Hippocampal formation (tissue), 2 donors: ENCODE data around the gene CACNA1I.
A peak's percentile ranks its signal among the peaks of the same experiment; 100 is the strongest.

ENCODE experiments used
- DNase-seq, 2 donors: peaks; one replicate each; lab custom pipeline; 2025; lab: John Stamatoyannopoulos, UW

Gene CACNA1I

DNA sequence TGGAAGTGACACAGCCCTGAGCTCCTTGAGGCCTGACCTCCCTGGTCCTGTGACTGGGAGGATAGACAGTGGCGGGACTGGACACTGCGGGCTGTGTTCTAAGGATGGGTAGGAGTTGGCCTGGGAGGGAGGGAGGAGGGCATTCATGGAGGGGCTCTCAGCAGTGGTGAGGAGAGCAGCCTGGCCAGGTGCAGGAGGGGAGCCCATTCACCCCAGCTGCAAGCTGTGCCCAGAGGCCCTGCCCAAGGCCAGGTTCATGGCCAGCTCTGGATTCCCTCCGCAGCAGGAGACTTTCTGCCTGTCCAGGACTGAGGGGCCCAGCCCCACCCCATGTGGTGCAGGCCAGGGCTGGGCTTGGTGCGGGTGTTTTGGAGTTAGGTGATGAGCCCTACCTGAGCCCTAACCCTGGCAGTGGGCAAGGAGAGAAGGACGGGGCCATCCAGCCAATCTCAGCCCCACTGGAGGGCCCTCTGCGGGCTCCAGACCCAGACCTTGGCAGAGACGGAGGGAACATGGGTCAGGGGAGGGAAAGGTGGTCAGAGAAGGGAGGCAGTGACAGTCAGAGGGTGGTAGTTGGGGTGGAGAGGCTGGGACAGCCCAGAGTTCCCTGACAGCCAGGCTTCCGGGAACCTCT lies 26.8 kb downstream of the CACNA1I start:
- DNase-seq: no peak

GRCh38 chr22:39598017-39598965 lies 27.7 kb downstream of the CACNA1I start:
- no peak for DNase-seq

- DNase-seq: no peak
Observed at GRCh38 chr22:39600491-39601179, 30.1 kb downstream of the CACNA1I start.

DNA sequence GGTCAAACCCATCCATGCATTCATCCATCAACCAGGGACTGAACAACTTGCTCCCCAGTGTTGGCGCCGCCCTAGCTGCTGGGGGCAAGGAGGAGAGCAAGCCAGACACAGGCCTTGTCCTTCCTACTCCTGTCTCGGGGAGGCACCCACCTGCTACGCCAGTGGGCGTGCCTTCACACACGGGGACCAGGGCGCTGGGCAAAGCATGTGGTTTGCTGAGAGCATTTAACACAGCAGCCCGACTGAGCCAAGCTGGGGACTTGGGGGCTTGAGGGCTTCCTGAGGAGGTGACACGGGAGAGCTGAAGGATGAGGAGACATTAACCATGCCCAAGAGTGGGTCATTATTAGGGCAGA lies 30.6 kb downstream of the CACNA1I start:
- no peak for DNase-seq

DNA sequence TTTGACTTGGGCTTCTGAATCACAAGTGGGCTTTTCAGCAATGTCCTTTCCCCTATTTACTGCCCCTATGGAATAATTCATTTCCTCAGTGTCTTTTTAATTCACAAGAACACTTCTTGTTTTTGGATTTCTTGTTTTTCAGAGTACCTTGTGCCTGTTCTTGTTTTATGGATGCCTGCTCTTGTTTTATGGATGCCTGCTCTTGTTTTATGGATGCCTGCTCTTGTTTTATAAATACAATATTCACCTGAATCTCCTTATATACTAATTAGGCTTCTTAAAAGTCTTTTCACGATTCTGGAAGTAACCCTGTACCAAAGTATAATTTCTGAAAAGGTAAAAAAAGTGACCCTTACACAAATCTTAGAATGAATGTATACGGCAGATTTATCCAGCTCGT lies 32.8 kb downstream of the CACNA1I start:
- no peak for DNase-seq

DNA sequence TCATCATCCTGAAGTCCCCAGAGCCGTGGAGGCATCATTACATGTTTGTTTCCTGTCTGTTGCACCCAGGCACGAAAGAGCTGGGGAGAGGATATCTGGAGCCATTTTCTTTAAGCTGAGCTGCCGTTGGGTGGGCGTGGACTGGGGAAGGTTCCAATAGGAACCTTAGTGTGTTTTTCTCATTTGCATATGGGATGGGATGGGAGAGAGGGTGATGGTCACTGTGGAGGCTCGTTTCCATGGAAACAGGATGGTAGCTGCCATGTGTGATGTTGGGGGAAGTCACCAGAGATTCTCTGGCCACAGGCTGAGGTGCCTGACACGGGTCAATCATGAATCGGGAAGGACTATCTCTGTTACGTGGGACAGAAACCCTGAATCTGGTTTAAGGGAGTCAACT lies 39.7 kb downstream of the CACNA1I start:
- DNase-seq: no peak

DNA sequence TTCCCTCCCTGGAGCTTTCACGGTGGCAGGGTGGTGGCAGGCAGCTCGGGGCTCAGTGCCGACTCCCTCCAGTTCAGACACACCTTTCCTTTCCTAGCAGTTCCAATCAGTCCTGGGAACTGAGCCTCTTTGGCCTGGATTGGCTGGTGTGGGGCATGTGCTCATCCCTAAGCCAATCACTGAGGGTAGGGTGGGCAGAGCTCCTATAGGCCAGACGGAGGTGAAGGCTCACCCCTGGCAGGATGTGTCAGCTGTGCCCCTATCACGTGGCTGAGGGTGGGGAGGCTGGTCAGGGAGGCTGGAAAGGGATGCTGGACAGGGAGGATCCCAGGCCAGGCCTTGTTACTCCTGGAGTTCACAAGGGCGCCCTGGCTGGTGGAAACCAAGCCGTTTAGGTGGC lies 40.2 kb downstream of the CACNA1I start:
- no peak for DNase-seq

GRCh38 chr22:39611360-39611759 lies 40.8 kb downstream of the CACNA1I start:
- DNase-seq: no peak

GRCh38 chr22:39612811-39613548 lies 42.4 kb downstream of the CACNA1I start:
- DNase-seq: no peak

GRCh38 chr22:39613549-39613921 lies 43.0 kb downstream of the CACNA1I start:
- DNase-seq: no peak

- no peak for DNase-seq
Observed at GRCh38 chr22:39614442-39614841, 43.9 kb downstream of the CACNA1I start.

DNA sequence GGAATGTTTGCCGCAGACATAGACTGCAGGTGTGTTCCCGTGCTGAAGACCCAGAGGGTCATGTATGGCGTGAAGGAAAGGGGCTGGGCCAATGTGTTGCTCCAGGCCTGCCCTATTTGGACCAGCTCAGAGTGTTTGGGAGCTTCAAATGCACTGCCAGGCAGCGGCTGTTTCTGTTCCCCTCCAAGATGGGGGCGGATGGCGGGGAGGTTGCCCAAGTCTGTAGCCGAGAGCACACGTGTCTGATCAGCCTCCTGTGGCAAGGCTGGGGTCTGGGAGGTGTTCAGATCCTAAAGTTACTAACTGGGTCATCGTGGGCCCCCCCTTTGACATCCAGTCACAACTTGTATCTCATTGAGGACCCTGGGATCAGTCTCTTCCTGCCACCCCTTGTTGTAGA lies 45.5 kb downstream of the CACNA1I start:
- DNase-seq: no peak

GRCh38 chr22:39616781-39617180 lies 46.2 kb downstream of the CACNA1I start:
- no peak for DNase-seq

- peak in 1 of 2 donors; percentile 24 for DNase-seq
Observed at GRCh38 chr22:39617342-39617741, 46.8 kb downstream of the CACNA1I start.

DNA sequence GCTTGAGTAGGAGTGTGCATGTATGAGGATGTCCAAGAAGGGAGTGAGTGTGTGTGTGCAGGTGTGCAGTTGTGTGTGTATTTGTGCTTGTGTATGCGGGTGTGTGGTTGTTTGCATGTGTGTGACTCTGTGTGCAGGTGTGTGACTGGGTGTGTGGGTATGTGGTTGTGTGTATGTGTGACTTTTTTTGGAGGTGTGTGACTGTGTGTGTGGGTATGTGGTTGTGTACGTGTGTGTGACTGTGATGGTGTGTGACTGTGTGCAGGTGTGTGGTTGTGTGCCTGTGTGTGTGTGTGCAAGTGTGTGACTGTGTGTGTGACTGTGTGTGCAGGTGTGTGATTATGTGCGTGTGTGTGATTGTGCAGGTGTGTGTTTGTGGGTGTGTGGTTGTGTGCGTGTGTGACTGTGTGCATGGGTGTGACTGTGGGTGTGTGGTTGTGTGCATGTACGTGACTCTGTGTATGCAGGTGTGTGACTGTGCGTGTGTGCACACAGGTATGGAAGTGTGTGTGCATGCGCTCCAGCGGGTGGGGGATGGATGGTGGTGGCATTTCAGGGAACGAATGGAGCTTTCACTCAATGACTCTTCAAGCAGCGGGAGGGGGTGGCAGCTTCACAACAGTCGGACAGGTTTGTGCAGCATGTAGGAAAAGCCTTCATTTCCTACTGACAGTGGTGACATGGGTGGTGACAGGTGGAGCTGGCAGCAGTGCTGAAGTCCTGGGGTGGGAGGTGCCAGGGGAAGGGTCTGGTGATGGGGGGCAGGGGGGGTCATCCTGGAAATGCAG lies 47.6 kb downstream of the CACNA1I start:
- DNase-seq: no peak

GRCh38 chr22:39618996-39619530 lies 48.5 kb downstream of the CACNA1I start:
- DNase-seq: no peak

DNA sequence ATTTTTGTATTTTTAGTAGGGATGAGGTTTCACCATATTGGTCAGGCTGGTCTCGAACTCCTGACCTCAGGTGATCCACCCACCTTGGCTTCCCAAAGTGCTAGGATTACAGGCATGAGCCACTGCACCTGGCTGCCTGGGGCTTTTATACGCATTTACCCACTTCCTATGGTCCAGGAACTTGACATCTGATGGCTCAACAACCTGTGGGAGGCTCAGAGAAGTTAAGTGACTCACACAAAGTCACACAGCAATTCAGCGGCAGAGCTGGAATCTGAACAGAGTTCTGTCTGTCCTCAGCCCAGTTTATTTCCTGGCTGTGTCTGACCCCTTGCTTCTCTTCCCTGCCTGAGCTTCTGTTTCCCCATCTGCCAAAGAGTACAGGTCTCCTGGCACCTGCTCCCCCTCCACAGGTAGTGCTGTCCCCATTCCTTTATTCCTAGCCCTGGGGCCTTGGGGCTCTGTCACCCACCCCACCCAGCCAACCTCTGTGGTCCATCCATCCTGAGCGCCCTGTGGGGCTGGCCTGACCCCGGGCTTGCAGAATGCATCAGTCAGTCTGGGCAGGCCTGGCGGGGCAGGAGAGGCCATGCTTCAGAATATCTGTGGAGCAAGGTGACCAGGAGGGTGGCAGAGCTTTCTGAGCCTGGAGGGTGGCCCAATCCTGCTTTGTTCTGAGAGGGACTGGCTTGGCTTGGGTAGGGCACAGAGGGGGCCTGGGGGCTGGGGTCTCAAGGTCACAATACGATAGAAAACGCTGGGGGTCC lies 50.6 kb downstream of the CACNA1I start:
- no peak for DNase-seq

GRCh38 chr22:39621826-39622225 lies 51.3 kb downstream of the CACNA1I start:
- DNase-seq: no peak

- peak in 1 of 2 donors; percentile 16 for DNase-seq
Observed at GRCh38 chr22:39622881-39623367, 52.4 kb downstream of the CACNA1I start.
